ENCODE measurements around the gene PNMA1.
"Not testable (repeated sequence)": the region's sequence is repeated elsewhere in the genome, so short reads cannot be mapped to it uniquely, and the experiment has no call there.

The PNMA1 gene

GRCh38 chr14:73714656-73715081 lies 485 bp upstream of the PNMA1 start:
- DNase-seq: no peak

- DNase-seq: no peak
Measured at GRCh38 chr14:73713206-73713802, 880 bp downstream of the PNMA1 start.

GRCh38 chr14:73712540-73713180 lies 1.5 kb downstream of the PNMA1 start:
- no peak for DNase-seq

GRCh38 chr14:73712071-73712506 lies 2.1 kb downstream of the PNMA1 start:
- DNase-seq: no peak

GRCh38 chr14:73710737-73711136 lies 3.4 kb downstream of the PNMA1 start:
- DNase-seq: no peak

GRCh38 chr14:73709904-73710469 lies 4.2 kb downstream of the PNMA1 start:
- no peak for DNase-seq

GRCh38 chr14:73708076-73708475 lies 6.1 kb downstream of the PNMA1 start:
- not testable (repeated sequence) for DNase-seq

- no peak for DNase-seq
Measured at GRCh38 chr14:73700325-73700724, 13.9 kb downstream of the PNMA1 start.

GRCh38 chr14:73696466-73697400 lies 17.5 kb downstream of the PNMA1 start:
- no peak for DNase-seq

GRCh38 chr14:73695997-73696396 lies 18.2 kb downstream of the PNMA1 start:
- DNase-seq: no peak

- no peak for DNase-seq
Measured at GRCh38 chr14:73695082-73695481, 19.1 kb downstream of the PNMA1 start.

- DNase-seq: no peak
Measured at GRCh38 chr14:73694083-73694482, 20.1 kb downstream of the PNMA1 start.

- DNase-seq: no peak
Measured at GRCh38 chr14:73686901-73687300, 27.3 kb downstream of the PNMA1 start.

- no peak for DNase-seq
Measured at GRCh38 chr14:73685328-73685727, 28.9 kb downstream of the PNMA1 start.

- no peak for DNase-seq
Measured at GRCh38 chr14:73684627-73685026, 29.6 kb downstream of the PNMA1 start.

- DNase-seq: no peak
Measured at GRCh38 chr14:73680821-73681220, 33.4 kb downstream of the PNMA1 start.

- DNase-seq: no peak
Measured at GRCh38 chr14:73678698-73679097, 35.5 kb downstream of the PNMA1 start.

- no peak for DNase-seq
Measured at GRCh38 chr14:73674986-73675385, 39.2 kb downstream of the PNMA1 start.

- no peak for DNase-seq
Measured at GRCh38 chr14:73667854-73668253, 46.3 kb downstream of the PNMA1 start.

GRCh38 chr14:73666583-73666982 lies 47.6 kb downstream of the PNMA1 start:
- DNase-seq: no peak

- no peak for DNase-seq
Measured at GRCh38 chr14:73665130-73665529, 49.1 kb downstream of the PNMA1 start.

- DNase-seq: no peak
Measured at GRCh38 chr14:73663548-73664212, 50.5 kb downstream of the PNMA1 start.

GRCh38 chr14:73662487-73662943 lies 51.7 kb downstream of the PNMA1 start:
- DNase-seq: no peak

All from activated CD4-positive, alpha-beta T cell treated with anti-CD3 and anti-CD28 coated beads for 4 hours (primary cell).